ENCODE results near the gene PROCA1.

PROCA1 gene

DNA sequence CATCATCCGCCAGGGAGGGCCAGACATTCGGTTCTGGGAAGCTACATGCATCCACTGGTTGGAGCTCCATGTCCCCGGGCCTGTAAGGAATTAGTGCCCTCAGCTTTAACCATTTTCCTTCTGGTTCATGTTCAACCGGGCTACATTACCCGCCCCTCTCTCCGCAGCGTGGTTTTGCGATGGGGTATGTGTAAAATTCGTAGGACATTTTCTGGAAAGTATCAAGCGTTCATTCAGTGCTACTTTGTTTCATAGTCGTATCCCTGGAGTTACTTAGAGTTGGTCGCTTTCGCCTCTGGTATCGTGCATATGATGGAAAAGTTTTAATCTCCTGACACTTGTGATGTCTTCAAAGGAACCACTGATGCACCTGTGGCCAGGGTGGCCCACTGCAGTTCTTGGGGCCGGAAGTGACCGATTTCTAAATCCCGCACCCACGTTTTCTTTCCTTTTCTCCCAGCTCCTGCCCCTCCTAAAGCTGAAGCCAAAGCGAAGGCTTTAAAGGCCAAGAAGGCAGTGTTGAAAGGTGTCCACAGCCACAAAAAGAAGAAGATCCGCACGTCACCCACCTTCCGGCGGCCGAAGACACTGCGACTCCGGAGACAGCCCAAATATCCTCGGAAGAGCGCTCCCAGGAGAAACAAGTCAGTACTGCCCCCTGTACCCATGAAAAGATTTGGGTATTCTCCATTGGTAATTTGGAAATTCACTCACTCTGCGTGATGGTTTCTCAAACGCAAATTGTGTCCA, 8.7 kb upstream of the PROCA1 start:
- DNase-seq (ENCODE audit: insufficient read length, low spot score) (no peak), FAIRE-seq (no peak)
- TF ChIP-seq SPI1 (IDR thresholded peaks at IDR 0.05; ENCODE audit: low read depth, low read length) (no peak), PAX5 (IDR thresholded peaks at IDR 0.05; ENCODE audit: insufficient read depth, low read length, severe bottlenecking) (no peak), POU2F2 (IDR thresholded peaks at IDR 0.05; ENCODE audit: low read depth, low read length) (no peak), TAF1 (IDR thresholded peaks at IDR 0.05; ENCODE audit: low read depth, low read length) (no peak), POLR2A (IDR thresholded peaks at IDR 0.05; ENCODE audit: low read depth, low read length) (peak; percentile 61), POLR2AphosphoS5 (IDR thresholded peaks at IDR 0.05; ENCODE audit: low read depth, low read length) (peak; percentile 82; the same call in 1 of the 2 replicates)

DNA sequence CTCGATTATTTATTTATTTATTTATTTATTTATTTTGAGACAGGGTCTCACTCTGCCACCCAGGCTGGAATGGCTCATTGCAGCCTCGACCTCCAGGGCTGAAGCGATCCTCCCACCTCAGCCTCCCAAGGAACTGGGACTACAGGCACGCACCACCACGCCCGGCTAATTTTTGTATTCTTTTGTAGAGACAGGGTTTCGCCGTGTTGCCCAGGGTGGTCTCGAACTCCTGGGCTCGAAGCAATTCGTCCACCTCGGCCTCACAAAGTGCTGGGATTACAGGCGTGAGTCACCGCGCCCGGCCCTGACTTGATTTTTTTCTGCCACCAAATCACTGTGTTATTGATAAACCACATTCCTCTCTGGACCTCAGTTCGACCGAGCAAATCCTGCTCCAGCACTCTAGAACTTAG, 7.3 kb upstream of the PROCA1 start:
- no peak for DNase-seq (ENCODE audit: insufficient read length, low spot score)
- FAIRE-seq: no peak
- TF ChIP-seq PAX5 (IDR thresholded peaks at IDR 0.05; ENCODE audit: insufficient read depth, low read length, severe bottlenecking) (no peak), POU2F2 (IDR thresholded peaks at IDR 0.05; ENCODE audit: low read depth, low read length) (no peak), SPI1 (IDR thresholded peaks at IDR 0.05; ENCODE audit: low read depth, low read length) (no peak), POLR2A (IDR thresholded peaks at IDR 0.05; ENCODE audit: low read depth, low read length) (no peak), TAF1 (IDR thresholded peaks at IDR 0.05; ENCODE audit: low read depth, low read length) (no peak), POLR2AphosphoS5 (IDR thresholded peaks at IDR 0.05; ENCODE audit: low read depth, low read length) (no peak)

DNA sequence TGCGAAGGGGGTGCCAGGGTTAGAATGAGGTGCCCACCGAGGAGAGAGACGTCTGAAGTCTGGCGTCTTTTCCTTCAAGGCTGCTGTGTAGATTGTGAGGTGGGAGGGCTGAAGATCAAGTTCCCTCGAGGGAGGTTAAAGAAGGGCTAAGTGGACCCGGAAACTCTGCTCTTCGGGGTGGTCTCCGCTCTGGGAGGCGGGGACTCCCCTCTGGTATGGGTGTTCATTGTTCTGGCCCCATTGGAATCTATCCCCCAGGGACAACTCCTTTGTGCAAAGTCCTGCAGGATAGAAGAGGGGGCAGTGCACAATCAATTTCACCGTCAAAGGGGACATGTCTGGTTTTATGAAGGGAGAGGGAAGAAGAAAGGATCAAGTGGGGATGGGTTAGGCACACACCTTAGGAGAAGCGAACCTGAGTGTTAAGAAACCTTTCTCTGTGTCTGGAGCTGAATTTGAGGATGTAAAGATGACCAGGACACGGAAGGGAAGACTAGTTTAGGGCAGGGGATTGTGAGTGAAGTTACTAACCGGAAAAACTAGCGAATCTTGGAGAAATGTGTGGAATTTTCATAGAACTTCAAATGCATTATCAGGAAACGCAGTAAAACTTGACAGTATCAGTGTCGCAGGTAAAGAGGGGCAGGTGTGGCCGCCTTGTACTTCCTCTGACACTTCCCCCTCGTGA, 6.8 kb upstream of the PROCA1 start:
- FAIRE-seq: no peak
- TF ChIP-seq POU2F2 (IDR thresholded peaks at IDR 0.05; ENCODE audit: low read depth, low read length) (no peak), POLR2AphosphoS5 (IDR thresholded peaks at IDR 0.05; ENCODE audit: low read depth, low read length) (no peak), PAX5 (IDR thresholded peaks at IDR 0.05; ENCODE audit: insufficient read depth, low read length, severe bottlenecking) (no peak), POLR2A (IDR thresholded peaks at IDR 0.05; ENCODE audit: low read depth, low read length) (no peak), SPI1 (IDR thresholded peaks at IDR 0.05; ENCODE audit: low read depth, low read length) (no peak), TAF1 (IDR thresholded peaks at IDR 0.05; ENCODE audit: low read depth, low read length) (no peak)
- DNase-seq (ENCODE audit: insufficient read length, low spot score): no peak

DNA sequence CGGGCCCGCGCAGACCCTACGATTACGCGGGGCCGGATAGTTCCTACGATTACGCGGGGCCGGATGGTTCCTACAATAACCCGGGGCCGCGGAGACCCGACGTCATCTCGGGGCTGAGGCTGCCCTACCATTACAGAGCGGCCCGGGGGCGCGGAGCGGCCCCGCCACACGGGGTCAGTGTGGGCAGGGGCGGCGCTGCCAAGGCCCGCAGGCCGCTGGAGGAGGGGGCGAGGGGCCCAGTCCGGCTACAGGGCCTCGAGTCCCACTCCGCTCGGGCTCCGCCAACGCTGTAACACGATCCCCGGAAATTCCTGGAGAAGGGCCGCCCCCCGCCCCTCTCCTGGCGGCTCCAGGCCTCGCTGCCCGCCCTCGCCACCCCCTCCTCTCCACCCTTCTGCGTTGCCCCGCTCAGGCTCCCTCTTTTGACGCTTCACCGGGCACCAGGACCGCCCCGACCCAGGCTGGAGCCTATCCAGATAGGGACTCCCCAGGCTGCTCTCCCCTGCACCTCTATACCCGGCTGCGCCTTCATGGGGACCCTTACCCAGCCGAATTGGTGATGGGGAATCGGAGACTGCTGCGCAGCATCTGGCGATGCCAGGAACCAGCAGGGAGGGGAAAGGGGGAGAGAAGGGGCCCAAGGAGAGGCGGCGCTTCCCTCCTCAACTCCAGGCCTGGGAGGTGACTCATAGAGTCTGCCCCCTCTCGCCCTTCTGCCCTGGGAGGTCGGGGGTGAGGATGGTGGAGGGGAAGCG, 6.1 kb upstream of the PROCA1 start, which contains the start of gene RAB34:
Gene RAB34 (minus strand): TSS at position 291 of the 755 bp plus-strand sequence. CDS start 602 bp downstream, outside the sequence.
- TF ChIP-seq SPI1 (IDR thresholded peaks at IDR 0.05; ENCODE audit: low read depth, low read length): no peak
- no peak for TF ChIP-seq POU2F2 (IDR thresholded peaks at IDR 0.05; ENCODE audit: low read depth, low read length)
- TF ChIP-seq POLR2AphosphoS5 (IDR thresholded peaks at IDR 0.05; ENCODE audit: low read depth, low read length): no peak
- no peak for TF ChIP-seq POLR2A (IDR thresholded peaks at IDR 0.05; ENCODE audit: low read depth, low read length)
- no peak for TF ChIP-seq PAX5 (IDR thresholded peaks at IDR 0.05; ENCODE audit: insufficient read depth, low read length, severe bottlenecking)
- TF ChIP-seq TAF1 (IDR thresholded peaks at IDR 0.05; ENCODE audit: low read depth, low read length): no peak
- FAIRE-seq: peak; percentile 5
- no peak for DNase-seq (ENCODE audit: insufficient read length, low spot score)

DNA sequence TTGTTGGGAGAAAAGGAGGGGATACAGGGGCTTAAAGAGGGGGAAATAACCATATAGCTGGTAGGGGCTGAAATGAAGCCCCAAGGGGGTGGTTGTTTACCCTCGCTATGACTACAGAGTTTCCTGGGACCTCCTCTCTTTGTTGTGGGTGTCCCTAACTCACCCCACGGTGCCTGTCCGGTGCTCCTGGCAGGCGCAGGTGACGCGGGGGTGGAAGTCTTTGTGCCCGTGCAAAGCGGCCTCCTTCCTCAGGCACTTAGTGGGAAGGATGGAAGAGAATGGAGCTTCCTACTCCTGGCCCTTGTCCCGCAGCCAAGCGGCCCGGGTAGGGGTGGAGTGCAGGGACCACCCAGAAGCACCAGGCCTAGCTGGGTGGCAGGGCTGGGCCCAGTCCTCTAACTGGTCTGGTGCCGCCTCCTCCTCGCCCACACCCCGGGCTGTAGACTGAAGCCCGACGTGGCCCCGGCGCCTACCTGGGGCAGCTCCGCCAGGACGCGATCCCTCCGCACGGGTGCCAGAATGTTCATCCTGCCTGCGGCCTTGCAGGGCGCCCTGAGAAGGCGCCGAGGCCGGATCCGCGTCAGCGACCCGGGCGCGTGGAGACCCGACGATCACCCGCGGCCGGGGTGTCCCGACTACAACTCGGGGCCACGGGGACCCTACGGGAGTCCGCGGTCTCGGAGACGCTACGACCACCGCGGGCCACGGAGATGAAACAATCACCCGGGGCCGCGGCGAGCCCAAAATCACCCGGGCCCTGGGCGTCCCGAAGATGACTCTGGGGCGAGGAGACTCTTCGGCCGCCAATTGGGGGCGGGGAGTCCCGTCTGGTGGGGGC, 5.3 kb upstream of the PROCA1 start:
- TF ChIP-seq POLR2AphosphoS5 (IDR thresholded peaks at IDR 0.05; ENCODE audit: low read depth, low read length) (no peak), PAX5 (IDR thresholded peaks at IDR 0.05; ENCODE audit: insufficient read depth, low read length, severe bottlenecking) (no peak), SPI1 (IDR thresholded peaks at IDR 0.05; ENCODE audit: low read depth, low read length) (no peak), POU2F2 (IDR thresholded peaks at IDR 0.05; ENCODE audit: low read depth, low read length) (no peak), POLR2A (IDR thresholded peaks at IDR 0.05; ENCODE audit: low read depth, low read length) (no peak), TAF1 (IDR thresholded peaks at IDR 0.05; ENCODE audit: low read depth, low read length) (no peak)
- DNase-seq (ENCODE audit: insufficient read length, low spot score): no peak
- FAIRE-seq: no peak

DNA sequence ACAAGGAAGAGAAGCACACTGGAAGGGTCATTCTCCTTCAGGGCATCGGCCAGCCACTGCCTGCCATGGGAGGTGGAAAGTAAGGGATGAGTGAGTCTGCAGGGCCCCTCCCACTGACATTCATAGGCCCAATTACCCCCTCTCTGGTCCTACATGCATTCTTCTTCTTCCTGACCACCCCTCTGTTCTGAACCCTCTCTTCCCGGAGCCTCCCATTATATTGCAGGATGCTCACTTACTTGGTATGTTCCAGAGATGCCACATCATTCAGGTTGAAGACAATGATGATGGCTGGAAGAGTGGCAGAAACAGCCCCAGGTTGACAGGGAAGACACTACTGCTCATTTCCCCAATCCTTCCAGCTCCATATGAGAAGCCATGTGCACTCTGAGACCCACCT, 3.5 kb upstream of the PROCA1 start:
- no peak for FAIRE-seq
- TF ChIP-seq SPI1 (IDR thresholded peaks at IDR 0.05; ENCODE audit: low read depth, low read length): no peak
- TF ChIP-seq POU2F2 (IDR thresholded peaks at IDR 0.05; ENCODE audit: low read depth, low read length): no peak
- no peak for TF ChIP-seq PAX5 (IDR thresholded peaks at IDR 0.05; ENCODE audit: insufficient read depth, low read length, severe bottlenecking)
- TF ChIP-seq POLR2AphosphoS5 (IDR thresholded peaks at IDR 0.05; ENCODE audit: low read depth, low read length): no peak
- TF ChIP-seq POLR2A (IDR thresholded peaks at IDR 0.05; ENCODE audit: low read depth, low read length): no peak

DNA sequence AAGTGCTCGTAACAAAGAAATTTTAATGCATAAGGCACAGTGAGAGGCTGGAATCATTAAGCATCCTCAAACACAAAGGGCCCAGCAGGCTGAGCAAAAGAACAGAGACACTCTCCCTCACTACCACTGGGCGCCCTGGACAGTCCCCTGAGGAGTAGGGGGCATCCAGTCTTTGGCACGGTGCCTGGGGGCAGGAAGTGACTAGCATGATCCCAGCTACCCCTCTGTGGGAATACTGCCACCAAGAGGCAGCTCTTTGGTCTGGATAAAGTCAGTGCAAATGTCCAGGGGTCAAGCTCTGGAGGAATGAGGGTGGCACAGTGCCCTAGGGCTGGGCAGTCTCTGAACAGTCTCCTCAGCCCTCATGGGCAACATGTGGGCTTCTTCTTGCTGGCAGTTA, 2.6 kb upstream of the PROCA1 start:
- TF ChIP-seq POLR2A (IDR thresholded peaks at IDR 0.05; ENCODE audit: low read depth, low read length) (no peak), POLR2AphosphoS5 (IDR thresholded peaks at IDR 0.05; ENCODE audit: low read depth, low read length) (no peak), PAX5 (IDR thresholded peaks at IDR 0.05; ENCODE audit: insufficient read depth, low read length, severe bottlenecking) (no peak), SPI1 (IDR thresholded peaks at IDR 0.05; ENCODE audit: low read depth, low read length) (no peak), TAF1 (IDR thresholded peaks at IDR 0.05; ENCODE audit: low read depth, low read length) (no peak), POU2F2 (IDR thresholded peaks at IDR 0.05; ENCODE audit: low read depth, low read length) (no peak)
- no peak for FAIRE-seq
- DNase-seq (ENCODE audit: insufficient read length, low spot score): no peak

More for the DNA sequence above, 3.5 kb upstream of the PROCA1 start:
- DNase-seq (ENCODE audit: insufficient read length, low spot score): no peak

DNA sequence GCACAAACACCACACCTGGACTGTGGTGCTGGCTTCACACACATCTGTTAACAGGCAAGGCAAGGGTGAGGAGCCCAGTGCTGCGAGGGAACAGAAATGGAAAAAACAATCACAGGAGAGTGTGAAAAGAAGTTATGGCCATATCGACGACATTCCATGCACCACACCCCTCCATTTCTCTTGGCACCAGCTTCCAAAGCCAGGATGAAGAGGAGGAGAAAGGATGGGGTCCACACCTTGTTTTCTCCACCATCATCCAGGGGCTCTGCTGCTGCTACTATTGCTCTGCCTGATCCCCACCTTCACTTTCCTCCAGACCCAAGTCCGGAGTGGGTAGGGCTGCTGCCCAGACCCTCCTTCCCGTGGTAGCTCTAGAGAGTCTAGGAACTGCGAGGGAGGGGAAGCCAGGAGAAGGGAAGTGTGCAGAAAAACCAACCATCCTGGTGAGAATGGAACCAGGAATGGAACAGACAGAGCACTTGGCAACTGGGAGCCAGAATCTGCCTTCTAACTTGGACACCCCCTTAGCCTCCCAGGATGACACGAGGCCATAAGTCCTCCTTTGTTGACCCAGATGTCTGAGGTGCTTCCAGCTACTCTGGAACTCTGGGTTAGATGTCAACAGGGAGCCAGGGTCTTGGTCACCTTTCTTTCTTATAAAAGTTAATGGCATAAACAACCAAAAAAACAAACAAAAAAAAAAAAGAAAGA, 1.2 kb upstream of the PROCA1 start:
- TF ChIP-seq SPI1 (IDR thresholded peaks at IDR 0.05; ENCODE audit: low read depth, low read length) (no peak), TAF1 (IDR thresholded peaks at IDR 0.05; ENCODE audit: low read depth, low read length) (no peak), PAX5 (IDR thresholded peaks at IDR 0.05; ENCODE audit: insufficient read depth, low read length, severe bottlenecking) (no peak), POLR2A (IDR thresholded peaks at IDR 0.05; ENCODE audit: low read depth, low read length) (no peak), POLR2AphosphoS5 (IDR thresholded peaks at IDR 0.05; ENCODE audit: low read depth, low read length) (no peak), POU2F2 (IDR thresholded peaks at IDR 0.05; ENCODE audit: low read depth, low read length) (no peak)
- no peak for DNase-seq (ENCODE audit: insufficient read length, low spot score)
- no peak for FAIRE-seq
